ENCODE data around the gene CTNNA3.

Gene CTNNA3

DNA sequence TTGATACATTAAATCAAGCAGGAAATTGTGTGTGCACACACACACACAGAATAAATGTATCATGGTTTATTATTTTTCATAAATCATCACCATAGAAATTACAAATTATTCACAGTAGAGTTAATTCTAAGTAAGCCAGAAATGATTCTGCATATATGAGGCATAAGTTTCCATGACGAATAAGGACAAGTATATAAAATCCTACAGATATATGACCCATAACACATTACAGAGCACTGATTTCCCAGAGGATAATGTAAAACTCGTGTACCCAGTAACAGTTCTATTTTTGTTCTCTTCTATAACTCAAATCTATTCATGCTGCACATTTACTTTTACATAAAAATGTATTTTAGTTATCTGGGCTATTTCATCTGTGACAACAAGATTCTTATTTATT is 600.5 kb downstream of the CTNNA3 start:
- no peak overlapping the region for H3K4me3 ChIP-seq (ENCODE audit: control insufficient read depth, low read depth, low read length)
- DNase-seq (ENCODE audit: low read depth) = no peak
- TF ChIP-seq, protein P1, sequence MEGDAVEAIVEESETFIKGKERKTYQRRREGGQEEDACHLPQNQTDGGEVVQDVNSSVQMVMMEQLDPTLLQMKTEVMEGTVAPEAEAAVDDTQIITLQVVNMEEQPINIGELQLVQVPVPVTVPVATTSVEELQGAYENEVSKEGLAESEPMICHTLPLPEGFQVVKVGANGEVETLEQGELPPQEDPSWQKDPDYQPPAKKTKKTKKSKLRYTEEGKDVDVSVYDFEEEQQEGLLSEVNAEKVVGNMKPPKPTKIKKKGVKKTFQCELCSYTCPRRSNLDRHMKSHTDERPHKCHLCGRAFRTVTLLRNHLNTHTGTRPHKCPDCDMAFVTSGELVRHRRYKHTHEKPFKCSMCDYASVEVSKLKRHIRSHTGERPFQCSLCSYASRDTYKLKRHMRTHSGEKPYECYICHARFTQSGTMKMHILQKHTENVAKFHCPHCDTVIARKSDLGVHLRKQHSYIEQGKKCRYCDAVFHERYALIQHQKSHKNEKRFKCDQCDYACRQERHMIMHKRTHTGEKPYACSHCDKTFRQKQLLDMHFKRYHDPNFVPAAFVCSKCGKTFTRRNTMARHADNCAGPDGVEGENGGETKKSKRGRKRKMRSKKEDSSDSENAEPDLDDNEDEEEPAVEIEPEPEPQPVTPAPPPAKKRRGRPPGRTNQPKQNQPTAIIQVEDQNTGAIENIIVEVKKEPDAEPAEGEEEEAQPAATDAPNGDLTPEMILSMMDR (IDR thresholded peaks at IDR 0.05; ENCODE audit: control insufficient read depth, insufficient read depth, low read depth, low read length, missing control alignments) = no peak

DNA sequence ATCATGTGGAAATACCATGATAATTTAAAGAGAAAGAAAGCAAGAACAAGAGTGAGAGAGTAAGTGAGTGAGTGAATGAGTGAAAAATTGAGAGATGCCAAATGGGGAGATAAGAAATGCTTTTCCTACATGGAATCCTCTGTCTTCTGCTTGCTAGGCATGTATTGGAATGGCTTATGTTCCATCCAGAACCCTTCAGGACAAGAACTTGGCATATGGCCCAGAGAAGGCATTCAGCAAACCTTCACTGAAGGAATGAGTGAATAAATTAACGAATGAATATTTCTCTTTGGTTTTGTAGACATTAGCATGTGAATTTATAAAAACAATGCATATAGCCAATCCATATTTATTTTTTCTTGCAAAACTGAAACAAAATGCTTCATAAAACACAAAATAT is 608.0 kb downstream of the CTNNA3 start:
- no peak overlapping the region for H3K4me3 ChIP-seq (ENCODE audit: control insufficient read depth, low read depth, low read length)
- TF ChIP-seq, protein P1 (IDR thresholded peaks at IDR 0.05; ENCODE audit: control insufficient read depth, insufficient read depth, low read depth, low read length, missing control alignments) = no peak
- no peak for DNase-seq (ENCODE audit: low read depth)

DNA sequence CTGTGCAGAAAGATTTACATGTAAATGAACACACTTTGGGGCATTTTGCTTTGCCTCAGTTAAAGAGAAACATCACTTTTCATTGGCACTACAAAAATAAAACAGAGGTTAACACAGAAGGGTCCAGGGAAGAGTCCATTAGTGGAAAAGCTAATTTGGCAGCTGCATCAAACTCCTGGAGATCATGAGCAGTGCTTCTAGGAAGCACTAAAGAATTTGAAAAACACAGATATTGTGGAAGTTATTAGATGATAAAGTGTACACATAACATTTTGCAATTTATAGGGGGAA is 608.9 kb downstream of the CTNNA3 start:
- H3K4me3 ChIP-seq (ENCODE audit: control insufficient read depth, low read depth, low read length) = no peak overlapping the region
- DNase-seq (ENCODE audit: low read depth) = no peak
- TF ChIP-seq, protein P1 (IDR thresholded peaks at IDR 0.05; ENCODE audit: control insufficient read depth, insufficient read depth, low read depth, low read length, missing control alignments) = no peak

DNA sequence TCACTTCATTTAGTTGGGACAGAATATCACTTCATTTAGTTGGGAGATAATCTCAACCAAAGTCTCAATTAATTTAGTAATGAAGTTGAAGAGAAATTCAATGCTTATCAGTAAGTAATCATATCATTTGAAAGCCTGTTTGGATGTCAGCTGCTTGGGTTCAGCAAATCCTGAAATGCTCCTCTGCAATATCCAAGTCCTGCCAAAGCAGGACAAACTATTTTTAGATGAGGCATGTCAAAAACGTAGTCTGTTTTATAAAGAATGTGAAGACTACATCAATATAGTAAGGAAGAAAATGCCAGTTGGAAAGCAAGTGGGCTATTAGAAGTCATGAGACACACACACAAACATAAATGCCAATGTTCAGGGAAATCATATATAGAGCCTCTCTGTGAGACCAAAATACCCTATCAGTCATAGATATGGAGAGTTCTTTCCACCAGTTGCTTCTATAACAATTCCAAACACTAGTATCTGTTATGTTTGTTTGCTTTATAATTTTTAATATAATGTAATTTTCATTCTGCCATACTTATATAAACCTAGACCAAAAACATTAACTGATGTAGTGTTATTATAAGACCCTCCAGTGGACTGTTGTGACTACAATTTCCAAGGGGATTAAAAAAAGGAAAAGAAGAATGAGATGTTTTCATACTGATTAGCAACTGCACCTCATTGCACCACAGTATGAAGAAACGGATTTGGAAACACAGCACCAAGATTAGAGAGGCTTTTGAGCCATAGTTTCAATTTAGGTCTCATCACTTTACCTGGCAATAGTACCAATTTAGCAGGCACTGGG is 609.5 kb downstream of the CTNNA3 start:
- no peak overlapping the region for H3K4me3 ChIP-seq (ENCODE audit: control insufficient read depth, low read depth, low read length)
- DNase-seq (ENCODE audit: low read depth) = no peak
- TF ChIP-seq, protein P1 (IDR thresholded peaks at IDR 0.05; ENCODE audit: control insufficient read depth, insufficient read depth, low read depth, low read length, missing control alignments) = no peak

DNA sequence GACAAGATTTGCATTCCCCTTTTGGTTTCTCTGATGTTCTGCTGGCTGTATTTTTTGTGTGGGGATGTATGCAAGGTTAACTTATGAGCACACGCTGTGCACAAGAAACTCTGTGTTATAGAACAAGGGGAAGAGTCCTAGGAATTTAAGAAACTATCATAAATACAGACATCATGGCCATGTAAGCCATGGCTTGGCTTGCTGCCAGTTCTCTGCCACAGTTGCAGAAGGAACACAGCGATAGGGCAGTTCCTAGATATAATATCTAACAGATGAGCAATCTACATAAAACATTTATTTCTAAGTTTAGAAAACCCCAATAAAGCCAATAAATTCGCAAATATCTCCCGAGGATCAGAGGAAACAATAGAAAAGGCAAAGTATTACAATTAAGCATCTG is 616.9 kb downstream of the CTNNA3 start:
- TF ChIP-seq, protein P1 (IDR thresholded peaks at IDR 0.05; ENCODE audit: control insufficient read depth, insufficient read depth, low read depth, low read length, missing control alignments) = no peak
- no peak overlapping the region for H3K4me3 ChIP-seq (ENCODE audit: control insufficient read depth, low read depth, low read length)
- no peak for DNase-seq (ENCODE audit: low read depth)

DNA sequence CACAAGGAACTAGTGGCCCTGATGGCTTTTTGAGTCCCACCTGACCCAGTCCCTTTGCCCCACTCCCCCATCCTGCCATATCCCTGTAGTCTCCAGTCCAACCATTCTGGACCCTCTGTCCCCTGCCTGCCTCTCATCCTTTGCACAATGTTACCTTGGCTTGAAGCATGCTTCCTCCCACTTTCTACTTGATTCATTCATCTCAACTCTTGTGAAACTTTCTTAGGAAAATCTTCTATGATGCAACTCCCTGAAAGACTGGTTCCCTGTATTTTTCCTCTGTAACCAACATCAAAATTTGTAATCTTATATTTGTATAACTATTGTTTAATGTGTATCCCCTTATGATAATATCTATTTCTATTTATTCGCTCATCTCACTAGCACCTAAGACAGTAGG is 618.6 kb downstream of the CTNNA3 start:
- TF ChIP-seq, protein P1 (IDR thresholded peaks at IDR 0.05; ENCODE audit: control insufficient read depth, insufficient read depth, low read depth, low read length, missing control alignments) = no peak
- DNase-seq (ENCODE audit: low read depth) = no peak
- H3K4me3 ChIP-seq (ENCODE audit: control insufficient read depth, low read depth, low read length) = no peak overlapping the region
